Activated CD4-positive, CD25-positive, alpha-beta regulatory T cell treated with anti-CD3 and anti-CD28 coated beads, Interleukin-2, amount 50 U/mL, for 72 hours (primary cell): ENCODE results near the gene ZDHHC9.

ENCODE experiments used
- DNase-seq: peaks from one replicate; pipeline ENCODE4 v3.0.0; 2021

ZDHHC9 gene

GRCh38 chrX:129761596-129761995 lies 82.1 kb downstream of the ZDHHC9 start:
- no peak for DNase-seq

GRCh38 chrX:129760981-129761380 lies 82.7 kb downstream of the ZDHHC9 start:
- DNase-seq, result no peak

GRCh38 chrX:129760155-129760554 lies 83.5 kb downstream of the ZDHHC9 start:
- DNase-seq, result no peak

- peak; percentile 55 for DNase-seq
Measured at GRCh38 chrX:129759576-129760061, 84.1 kb downstream of the ZDHHC9 start.

- no peak for DNase-seq
Measured at GRCh38 chrX:129755779-129756650, 87.7 kb downstream of the ZDHHC9 start.

GRCh38 chrX:129754056-129755024 lies 89.3 kb downstream of the ZDHHC9 start:
- no peak for DNase-seq
